AG04449 (cell line): ENCODE data around the gene EXOC4.
A peak's percentile ranks its signal among the peaks of the same experiment; 100 is the strongest.

Experiments used
- CTCF ChIA-PET: fragments of 350-600 bp; formaldehyde crosslinking; extraction: SDS; loops from one replicate; lab custom pipeline; 2021; ENCODE audit warnings: antibody characterized with exemption; lab: Yijun Ruan, JAX
- POLR2A ChIA-PET: fragments of 400-600, 350-600 bp; formaldehyde crosslinking; extraction: SDS; loops from one replicate; lab custom pipeline; 2020; ENCODE audit warnings: antibody characterized with exemption, inconsistent platforms; lab: Yijun Ruan, JAX
- DNase-seq: peaks from one replicate; pipeline ENCODE4 v3.0.0-alpha.2; 2010; ENCODE audit warnings: low read depth, low spot score
- H3K4me3 ChIP-seq: 2 replicates; pipeline ENCODE4 v1.5.1; 2011; ENCODE audit warnings: low read depth, mild to moderate bottlenecking, control low read depth, low read length
- TF ChIP-seq, protein P1 (sequence below): IDR thresholded peaks from one replicate; pipeline ENCODE4 v1.5.1; 2011; ENCODE audit warnings: mild to moderate bottlenecking, moderate library complexity, low read length, control low read depth, inconsistent platforms; ENCODE audit not compliant: insufficient read depth; ENCODE audit errors: missing control alignments

EXOC4 gene

DNA sequence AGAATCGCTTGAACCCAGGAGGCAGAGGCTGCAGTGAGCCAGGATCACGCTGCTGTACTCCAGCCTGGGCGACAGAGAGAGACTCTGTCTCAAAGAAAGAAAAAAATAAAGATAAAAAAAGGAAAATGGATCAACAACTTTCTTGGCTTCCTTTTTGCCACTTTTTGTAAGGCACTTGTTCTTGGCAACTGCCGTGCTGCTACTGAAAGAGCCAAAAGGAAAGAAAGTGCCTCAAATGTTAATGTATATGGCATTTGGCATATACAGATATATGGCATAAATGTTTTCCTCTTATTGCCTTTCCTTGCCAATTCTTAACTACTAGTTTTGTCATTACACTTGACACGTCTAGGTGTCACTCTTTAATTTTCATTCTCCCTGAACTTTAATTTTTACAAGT, 480.5 kb downstream of the EXOC4 start:
- no peak for DNase-seq
- TF ChIP-seq, protein P1, sequence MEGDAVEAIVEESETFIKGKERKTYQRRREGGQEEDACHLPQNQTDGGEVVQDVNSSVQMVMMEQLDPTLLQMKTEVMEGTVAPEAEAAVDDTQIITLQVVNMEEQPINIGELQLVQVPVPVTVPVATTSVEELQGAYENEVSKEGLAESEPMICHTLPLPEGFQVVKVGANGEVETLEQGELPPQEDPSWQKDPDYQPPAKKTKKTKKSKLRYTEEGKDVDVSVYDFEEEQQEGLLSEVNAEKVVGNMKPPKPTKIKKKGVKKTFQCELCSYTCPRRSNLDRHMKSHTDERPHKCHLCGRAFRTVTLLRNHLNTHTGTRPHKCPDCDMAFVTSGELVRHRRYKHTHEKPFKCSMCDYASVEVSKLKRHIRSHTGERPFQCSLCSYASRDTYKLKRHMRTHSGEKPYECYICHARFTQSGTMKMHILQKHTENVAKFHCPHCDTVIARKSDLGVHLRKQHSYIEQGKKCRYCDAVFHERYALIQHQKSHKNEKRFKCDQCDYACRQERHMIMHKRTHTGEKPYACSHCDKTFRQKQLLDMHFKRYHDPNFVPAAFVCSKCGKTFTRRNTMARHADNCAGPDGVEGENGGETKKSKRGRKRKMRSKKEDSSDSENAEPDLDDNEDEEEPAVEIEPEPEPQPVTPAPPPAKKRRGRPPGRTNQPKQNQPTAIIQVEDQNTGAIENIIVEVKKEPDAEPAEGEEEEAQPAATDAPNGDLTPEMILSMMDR = no peak
- H3K4me3 ChIP-seq = no peak overlapping the region
- ChIA-PET CTCF (no interaction called here), POLR2A (no interaction called here)

DNA sequence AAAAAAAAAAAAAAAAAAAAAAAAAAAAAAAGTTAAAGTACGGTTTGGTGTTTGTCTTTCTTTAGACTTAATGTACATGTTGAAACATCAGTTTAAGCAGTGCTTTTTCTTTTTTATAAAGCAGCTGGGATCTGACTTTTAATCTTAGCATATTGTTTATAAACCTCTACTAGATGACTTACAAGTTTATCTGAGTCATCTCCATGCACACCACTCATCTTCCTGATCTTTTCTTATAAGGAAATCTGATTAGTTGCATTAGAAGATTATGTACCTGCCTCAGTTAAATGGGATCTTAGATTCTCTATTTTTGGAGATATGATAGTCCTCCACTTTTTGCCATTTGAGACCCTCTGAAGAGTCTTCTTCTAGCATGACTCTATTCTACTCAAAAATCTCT, 482.3 kb downstream of the EXOC4 start:
- H3K4me3 ChIP-seq = no peak overlapping the region
- TF ChIP-seq, protein P1 = no peak
- DNase-seq = no peak
- ChIA-PET POLR2A (no interaction called here), CTCF (no interaction called here)

DNA sequence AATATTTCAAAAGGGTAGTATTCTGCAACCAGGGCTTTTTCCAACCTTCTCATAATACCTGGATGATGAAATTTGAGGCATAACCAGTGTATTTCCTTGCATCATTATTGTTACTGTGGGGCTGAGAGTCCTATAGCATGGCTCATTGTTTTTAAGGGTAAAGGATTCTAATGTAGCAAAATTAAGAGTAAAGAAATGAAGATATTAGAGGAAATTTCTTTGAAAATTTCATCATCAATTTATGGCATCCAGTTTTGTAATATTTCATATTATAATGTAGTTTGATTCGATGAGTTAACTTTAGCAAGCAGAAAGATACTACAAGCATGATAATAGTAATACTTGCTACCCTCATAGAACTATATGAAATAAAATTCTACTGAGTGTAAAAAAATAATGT, 486.9 kb downstream of the EXOC4 start:
- no peak for DNase-seq
- ChIA-PET POLR2A (no interaction called here), CTCF (no interaction called here)
- H3K4me3 ChIP-seq = no peak overlapping the region
- TF ChIP-seq, protein P1 = no peak

DNA sequence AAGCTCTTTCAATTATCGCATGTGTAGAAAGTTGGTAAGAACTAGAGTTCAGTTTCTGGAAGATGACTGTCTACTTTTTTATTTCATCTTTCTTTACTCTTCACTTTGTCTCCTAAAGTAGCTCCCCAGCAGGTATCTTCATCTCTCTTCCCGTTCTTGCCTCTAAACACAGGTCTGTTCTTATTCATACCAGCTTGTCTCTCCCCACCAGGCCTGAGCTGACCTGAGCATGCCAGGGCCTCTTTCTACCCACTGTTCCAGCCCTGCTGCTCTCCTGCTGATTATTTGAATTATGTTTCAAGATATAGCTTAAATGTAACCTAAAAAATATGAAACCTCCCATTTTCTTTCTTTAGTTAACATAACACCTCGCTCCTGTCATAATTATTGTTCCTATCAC, 488.2 kb downstream of the EXOC4 start:
- DNase-seq = no peak
- TF ChIP-seq, protein P1 = no peak
- ChIA-PET CTCF (interaction anchor here (0.9 to 1.7 kb wide), 4 partner anchors 275 to 428 kb away, joined by 3 to 7 read pairs (median 3); no protein-coding TSS in a partner anchor), POLR2A (no interaction called here)
- no peak overlapping the region for H3K4me3 ChIP-seq

DNA sequence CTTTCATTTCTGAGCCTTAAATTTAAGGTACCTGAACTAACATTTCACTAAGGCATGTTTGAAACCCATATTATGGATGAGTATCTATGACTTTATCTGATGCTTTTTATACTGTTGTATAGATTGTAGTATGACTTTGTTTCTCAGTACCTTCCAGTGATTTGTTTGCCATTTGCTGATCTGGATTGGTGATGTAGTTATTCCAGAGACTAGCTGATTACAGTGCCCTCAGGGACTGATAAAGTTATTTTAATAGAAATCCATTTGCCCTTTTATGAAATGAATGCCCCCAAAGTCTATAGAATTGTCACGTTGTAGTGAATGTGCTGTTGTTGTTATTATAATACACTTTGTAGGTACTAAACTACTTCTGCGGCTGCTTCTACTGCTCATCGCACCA, 488.8 kb downstream of the EXOC4 start:
- TF ChIP-seq, protein P1 = no peak
- H3K4me3 ChIP-seq = no peak overlapping the region
- no peak for DNase-seq
- ChIA-PET CTCF (interaction anchor here (1.0 to 2.8 kb wide), 7 partner anchors 24 to 428 kb away, joined by 3 to 13 read pairs (median 6); no protein-coding TSS in a partner anchor), POLR2A (no interaction called here)

DNA sequence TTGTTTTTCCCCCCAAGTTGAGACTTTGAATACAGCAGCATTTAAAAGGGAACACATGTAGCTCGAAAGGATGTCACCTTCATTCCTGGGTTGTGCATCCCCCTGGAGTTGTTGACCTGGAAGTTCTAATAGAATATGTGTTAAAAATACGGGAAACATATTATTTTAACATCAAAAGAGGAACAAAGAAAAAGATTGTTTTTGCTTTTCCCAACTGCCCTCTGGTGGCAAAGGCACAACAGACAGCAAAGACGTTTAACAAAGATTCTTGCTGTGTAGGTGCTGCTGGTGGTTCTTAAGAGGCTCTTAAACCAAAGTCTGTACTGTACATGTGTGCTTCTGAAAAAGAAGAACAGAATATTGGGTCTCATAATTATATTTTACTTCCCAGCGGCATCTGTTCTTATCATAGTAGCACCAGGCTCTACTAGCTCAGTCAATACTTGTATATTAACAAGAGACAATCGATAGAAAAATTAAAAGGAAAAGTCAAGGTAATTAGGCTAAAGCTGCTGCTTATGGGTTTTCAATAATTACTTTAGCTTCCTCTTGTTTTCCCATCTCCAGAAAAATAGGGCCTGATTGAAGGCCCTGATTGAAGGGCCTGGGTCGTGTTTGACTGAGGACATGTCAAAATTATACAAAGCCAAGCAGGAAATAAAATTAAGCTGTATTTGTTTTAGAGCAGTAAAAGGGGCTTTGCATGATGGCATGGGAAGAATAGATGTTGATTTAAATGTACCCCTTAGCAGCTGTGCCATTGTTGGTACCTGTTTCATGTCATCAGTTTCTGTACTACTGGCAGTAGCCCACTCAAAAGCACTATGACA, 490.0 kb downstream of the EXOC4 start:
- CTCF ChIA-PET = interaction anchor here (0.6 to 2.8 kb wide), 21 partner anchors 8 to 971 kb away, joined by 3 to 13 read pairs (median 3); no protein-coding TSS in a partner anchor
- no peak for DNase-seq
- TF ChIP-seq, protein P1 = peak; percentile 61
- H3K4me3 ChIP-seq = no peak overlapping the region
- POLR2A ChIA-PET = no interaction called here
